Activated CD4-positive, alpha-beta T cell treated with anti-CD3 and anti-CD28 coated beads for 4 hours (primary cell): ENCODE data around the gene GPR156.
"Not testable (repeated sequence)": the region's sequence is repeated elsewhere in the genome, so short reads cannot be mapped to it uniquely, and the experiment has no call there.

ENCODE experiments used
- DNase-seq, 2 donors: peaks; one replicate each; pipeline ENCODE4 v3.0.0-alpha.2; 2020

GPR156 gene

DNA sequence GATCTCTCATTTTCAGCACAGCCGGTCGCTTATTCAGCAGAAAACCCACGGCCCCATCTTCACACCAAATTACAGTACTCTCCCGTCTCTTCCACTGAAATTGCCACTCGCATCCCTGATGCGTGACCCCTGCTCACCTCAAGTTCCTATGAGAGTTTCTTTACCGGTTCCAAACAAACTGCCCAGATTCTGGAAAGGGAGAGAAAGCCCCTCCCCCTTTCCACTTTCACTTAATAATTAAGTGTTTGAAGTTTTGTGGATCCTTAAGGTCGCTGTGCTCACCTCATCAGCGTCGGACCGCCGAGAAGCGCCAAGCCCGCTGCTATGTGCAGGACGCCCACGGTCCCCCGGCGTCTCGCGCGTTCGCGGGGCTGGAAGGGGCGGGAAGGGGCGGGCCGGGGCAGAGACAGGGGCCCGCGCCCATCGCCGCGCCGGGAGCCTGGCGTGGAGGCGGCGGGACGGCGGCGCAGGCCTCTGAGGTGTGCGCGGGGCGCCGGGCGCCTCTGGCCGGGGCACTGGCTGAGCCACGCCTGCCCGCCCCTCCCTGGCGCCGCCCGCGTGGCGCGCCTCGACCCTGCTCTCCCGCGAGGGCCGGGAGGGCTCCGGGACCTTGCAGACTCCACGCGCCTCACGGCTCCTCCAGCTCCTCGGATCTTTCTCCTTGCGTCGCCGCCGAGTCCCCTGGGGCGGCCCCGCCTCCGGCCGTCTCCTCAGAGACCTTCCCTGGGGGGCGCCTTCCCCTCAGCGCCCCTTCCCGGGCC lies at the start of gene GPR156:
GPR156 (minus strand) TSS at position 476 of the 761 bp plus-strand sequence. CDS start 41,124 bp downstream, outside the sequence.
- no peak for DNase-seq

DNA sequence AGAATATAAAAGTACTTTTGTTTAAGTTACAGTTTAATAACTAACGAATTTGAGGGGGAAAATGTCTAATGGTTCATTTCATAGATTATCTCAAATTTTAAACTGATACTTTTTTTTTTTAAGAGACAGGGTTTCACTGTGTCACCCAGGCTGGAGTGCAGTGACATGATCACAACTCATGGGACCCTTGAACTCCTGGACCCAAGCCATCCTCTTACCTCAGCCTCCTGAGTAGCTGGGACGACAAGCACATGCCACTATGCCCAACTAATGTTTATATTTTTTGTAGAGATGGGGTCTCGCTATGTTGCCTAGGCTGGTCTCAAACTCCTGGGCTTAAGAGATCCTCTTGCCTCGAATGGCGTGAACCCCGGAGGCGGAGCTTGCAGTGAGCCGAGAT lies 47.6 kb upstream of the GPR156 start:
- no peak for DNase-seq

DNA sequence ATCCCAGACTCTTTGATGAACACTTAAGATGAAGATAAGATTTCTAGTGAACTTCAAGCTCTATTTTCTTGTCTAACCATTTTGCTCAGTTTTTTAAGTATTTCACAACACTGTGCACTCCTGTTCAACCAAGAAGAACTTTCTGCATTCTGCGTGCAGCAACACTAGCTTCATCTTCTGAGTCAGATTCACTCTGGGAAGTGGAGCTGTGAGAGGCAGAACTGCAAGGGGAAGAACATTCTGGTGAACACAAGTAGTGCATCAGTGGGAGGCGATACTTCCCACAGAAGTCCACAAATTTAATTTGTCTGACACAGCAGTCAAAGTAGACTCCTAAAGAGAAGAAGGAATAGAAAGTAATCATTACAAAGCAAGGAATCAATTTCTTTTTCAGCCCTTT lies 46.1 kb upstream of the GPR156 start:
- DNase-seq: no peak

DNA sequence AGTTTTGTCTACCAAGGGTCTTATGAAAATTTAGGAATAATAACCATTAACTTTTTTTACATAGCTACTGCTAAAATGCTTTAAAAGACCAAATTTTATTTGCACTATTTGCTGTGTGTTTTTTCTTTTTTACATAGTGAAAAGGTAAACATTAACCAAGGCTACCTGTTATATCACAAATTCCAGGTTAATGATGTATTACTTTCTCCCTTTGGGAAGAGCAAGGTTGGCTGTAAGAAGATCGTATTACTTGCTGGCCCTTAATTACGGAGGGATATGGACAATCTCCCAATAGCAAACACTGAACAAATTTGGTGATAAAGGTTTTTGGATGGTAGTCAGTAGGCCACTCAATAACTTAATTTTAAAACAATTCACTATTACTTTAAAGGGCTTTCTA lies 41.8 kb upstream of the GPR156 start:
- DNase-seq: no peak

GRCh38 chr3:120324190-120324589 lies 39.2 kb upstream of the GPR156 start:
- DNase-seq: no peak

GRCh38 chr3:120323761-120324160 lies 38.7 kb upstream of the GPR156 start:
- not testable (repeated sequence) for DNase-seq

DNA sequence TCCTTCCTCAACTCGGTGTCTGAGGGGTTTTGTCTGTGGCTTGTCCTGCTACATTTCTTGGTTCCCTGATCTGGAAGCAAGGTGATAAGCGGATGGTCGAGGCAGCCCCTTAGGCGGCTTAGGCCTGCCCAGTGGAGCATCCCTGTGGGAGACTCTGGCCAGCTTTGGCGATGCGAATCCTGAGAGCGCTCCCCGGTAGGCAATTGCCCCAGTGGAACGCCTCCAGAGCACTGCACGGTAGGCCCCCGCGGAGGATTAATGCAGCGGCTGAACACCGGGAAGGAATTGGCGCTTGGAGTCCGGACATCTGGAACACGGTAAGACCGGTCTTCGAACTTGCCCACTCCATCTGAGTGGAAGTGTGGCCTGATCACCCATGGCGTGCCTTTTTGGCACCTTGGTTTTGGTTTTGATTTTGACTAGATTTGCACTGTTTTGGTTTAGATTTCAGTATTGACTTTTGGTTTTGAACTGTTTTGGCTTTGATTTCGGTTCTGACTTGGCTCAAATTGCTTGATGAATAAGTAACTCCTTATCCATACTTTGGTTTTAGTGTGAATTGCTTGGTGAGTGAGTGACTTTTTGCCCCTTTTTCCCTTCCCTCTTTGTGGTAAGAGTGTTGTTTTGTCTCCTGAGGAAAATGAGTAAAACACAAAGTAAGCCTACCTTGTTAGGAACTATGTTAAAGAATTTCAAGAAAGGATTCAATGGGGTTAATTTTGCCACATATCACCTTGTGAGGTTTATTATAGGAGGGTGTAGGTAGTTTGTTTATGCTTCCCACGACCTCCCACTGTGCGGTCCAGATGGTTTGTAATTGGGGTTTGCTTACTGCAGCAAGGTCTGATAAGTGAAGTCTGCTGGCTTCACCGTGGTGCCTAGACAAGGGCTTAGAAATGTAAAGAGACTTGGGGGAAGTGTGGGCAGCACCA lies 27.1 kb upstream of the GPR156 start:
- DNase-seq: no peak

DNA sequence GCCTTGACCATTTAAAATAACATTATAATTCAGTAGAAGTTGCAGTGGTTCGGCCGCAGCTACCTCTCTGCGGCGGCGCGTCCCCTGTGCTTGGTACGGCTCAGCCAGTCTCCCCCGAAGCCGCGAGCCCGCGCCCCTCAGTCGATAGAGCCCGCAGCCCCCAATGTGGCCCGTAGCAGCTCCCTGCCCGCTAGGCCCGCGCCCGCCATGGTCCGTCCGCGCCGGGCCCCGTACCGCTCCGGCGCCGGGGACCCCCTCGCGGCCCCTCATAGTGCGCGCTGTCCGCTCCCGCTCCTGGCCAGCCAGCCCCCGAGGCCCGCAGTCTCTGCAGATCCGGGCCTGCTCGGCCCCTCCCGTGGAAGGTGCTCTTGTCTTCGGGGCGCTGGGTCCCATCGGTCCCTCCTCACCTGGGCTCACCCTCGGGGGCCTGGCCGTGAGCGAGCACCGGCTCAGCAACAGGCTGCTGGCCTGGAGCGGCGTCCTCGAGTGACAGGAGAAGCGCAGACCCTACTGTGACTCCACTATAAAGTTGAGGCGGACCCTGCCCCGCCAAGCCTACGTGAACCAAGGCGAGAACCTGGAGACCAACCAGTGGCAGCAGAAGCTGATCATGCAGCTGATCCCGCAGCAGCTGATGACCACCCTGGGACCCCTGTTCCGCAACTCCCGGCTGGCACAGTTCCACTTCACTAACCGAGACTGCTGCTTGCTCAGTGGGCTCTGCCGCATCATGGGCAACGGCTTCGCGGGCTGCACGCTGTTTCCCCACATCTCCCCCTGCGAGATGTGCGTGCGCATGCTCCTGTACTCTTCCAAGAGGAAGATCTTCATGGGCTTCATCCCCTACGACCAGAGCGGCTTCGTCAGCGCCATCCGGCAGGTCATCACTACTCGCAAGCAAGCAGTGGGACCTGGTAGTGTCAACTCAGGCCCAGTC lies 21.8 kb upstream of the GPR156 start:
- DNase-seq: no peak

GRCh38 chr3:120304616-120305015 lies 19.6 kb upstream of the GPR156 start:
- DNase-seq: no peak

DNA sequence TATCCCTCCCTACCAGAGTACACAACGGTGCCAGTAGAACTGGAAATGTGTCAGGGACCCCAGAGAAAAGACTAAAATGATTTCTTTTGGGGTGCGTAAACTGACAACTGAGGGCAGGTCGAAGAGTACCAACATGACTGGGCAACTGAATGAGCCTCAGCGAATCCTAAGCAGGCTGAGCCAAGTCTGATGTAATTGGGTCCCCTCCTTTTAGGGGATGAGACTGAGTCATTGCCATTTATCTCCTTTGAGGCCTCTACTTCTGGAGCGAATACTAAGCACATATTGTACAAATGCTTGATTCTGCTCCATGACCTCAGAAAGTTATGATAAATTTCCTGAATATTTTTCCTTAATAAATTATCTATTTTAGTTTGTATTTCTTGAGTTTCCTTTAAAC lies 17.3 kb upstream of the GPR156 start:
- no peak for DNase-seq

DNA sequence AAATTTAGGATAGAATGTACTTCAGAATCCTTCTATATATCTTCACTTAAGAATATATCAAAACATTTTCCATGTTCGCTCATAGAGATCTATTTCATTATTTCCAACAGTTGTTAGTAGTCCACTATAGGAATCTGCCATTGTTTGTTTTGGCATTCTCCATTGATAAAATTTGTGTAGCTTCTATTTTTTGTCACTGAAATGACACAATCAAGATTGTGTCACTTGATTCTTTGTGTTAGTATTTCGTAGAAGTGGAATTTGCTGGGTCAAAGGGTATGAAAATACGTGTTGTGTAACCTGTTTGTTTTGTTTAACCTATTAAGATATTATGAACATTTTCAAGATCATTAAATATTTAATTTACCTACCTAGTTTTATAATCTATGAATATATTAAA lies 15.9 kb upstream of the GPR156 start:
- DNase-seq: no peak

DNA sequence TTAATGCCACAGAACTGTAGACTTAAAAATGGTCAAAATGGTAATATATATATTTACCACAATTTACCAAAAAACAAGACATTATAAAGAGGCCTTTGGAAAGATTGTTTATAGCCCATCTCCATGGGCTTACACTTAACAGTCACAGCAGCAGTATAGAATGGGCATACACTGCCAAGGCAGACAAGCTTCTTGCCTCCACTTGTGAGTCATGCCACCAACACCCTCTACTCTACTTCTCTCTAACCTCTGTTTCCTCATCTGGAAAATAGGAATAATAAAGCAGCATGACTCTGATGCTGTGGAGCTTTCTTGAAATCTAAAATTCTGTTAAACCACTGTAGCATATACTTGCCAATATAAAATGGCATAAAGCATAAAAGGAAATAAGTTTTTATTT lies 14.4 kb upstream of the GPR156 start:
- no peak for DNase-seq

DNA sequence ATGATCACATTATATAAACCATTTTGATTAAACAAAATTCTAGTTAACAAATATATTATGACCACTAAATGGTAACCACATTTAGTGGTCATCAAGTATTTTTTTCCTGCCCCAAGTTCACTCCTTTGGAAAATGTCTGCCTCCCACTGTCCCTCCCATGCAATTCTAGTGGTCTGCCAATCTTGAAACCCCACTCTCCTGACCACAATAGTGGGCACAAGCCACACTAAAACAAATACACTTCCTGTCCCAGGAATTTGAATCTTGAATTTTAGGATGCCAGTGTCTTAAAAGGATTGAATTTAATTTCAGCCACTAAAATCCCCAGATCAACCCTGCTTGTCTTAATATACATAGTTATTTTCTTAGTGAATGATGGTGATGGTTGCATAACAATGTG lies 14.0 kb upstream of the GPR156 start:
- DNase-seq: no peak

GRCh38 chr3:120291552-120291951 lies 6.5 kb upstream of the GPR156 start:
- not testable (repeated sequence) for DNase-seq

GRCh38 chr3:120289636-120290035 lies 4.6 kb upstream of the GPR156 start:
- no peak for DNase-seq

- no peak for DNase-seq
These were observed 1.4 kb upstream of the GPR156 start for GRCh38 chr3:120286465-120286864.

DNA sequence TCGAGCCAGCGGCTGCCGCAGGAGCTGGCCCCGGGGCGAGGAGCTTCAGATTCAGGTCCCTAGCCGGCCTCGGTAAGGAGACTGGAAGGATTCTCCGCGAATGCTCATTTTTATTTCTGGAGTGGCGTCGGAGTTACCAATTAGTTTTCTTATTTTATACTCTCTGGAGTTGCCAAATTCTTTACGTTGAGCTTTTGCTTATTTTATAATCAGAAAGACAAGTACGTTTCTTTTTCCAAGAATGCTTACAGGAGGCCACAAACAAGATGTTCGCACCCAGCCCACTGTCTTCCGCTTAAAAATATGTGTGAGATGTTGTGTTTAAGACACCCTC lies 453 bp upstream of the GPR156 start:
- no peak for DNase-seq

DNA sequence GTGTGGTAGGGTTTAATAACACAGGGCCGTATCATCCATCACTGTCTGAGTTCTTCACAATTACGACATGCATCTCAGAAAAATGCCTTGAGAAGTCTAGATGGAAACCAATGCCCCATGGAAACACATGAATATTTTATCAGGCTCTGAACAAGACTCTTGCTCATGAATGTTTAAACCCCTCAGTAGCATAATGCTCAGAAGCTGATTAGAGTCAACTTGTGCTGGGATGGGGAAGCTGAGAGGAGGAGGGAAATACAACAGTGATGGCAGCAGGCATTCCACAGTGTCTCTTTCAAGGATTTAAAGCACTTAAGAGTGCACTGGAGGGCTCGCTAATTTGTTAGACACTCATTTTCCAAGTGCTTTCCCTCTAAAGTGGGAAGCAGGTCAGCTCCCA lies 3.8 kb downstream of the GPR156 start:
- DNase-seq: no peak

DNA sequence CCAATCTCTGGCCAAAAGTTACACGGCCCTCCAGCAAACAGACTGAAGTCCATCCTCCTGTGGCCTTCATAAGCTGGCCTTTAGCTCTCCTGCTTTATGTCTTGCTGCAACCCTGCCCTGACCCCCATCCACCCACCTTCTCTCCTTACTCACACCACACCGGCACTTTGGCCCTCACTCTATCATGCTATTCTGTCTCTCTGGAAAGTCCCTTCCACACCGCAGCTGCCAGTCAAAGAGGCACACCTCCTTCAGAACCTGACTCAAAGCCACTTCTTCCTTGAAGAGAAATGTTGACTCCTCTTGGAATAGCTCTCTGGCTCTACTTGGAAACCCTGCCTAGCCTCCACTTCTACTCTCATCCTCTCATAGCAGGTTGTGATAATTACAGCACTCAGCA lies 4.5 kb downstream of the GPR156 start:
- DNase-seq: no peak

DNA sequence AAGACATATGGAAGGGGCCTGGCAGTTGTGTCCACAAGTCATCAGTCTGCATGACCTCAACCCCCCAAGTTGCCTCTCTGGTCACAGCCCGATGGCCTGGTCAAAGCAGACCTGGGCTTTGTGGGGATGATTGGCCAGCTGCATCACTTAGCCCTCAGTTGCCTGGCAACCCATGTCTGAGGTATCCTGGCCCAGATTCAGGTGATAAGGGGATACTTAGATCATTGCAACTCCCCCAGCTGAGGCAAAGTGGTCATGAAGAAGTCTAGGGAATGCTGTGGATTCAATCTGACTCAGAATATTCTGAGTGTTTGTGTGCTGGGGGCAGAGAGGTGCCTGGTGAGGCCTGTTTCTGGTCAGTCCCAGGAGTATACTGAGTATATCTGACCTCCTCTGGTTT lies 5.0 kb downstream of the GPR156 start:
- no peak for DNase-seq

- no peak for DNase-seq
These were observed 8.3 kb downstream of the GPR156 start for GRCh38 chr3:120276767-120277166.

DNA sequence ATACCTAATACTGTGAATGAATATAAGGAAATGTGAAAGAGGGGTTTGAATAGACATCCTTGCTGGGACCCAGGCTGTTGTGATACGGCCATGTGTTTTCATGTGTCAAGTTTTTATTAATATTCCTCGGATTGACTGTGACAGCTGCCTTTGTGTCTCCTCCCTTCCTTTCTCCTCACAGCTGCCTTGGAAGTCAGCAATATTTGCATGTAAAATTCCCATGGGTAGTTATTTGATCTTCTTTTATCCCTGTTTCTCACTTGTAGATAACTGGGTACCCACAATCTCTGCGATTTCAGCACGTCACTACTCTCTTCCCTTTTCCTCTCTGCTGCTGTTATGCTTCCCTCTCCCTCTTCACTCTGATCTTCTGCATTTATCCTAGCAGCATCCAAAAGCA lies 9.4 kb downstream of the GPR156 start:
- DNase-seq: no peak

DNA sequence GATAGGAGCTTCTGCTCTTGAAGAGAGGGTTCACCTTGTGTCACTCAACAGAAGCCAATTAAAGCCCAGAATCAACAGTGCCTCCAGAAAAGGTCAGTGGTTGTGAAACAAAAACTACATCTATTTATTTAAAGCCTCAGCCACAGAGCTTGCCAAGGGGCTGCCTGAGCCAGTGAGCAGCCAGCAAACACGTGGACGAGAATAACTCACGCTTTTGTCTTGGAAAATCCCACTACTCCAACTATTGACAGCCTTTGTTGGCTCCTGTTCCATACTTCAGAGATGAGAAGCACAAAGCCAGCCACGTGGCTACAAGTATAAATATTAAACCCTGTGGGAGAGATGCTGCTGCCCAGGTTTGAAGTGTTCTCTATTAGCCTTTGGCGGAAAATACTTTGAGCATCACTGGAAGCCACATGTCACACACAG lies 10.3 kb downstream of the GPR156 start:
- no peak for DNase-seq
